ENCODE results near the gene OR10G8. TPM values are rescaled to one million over a fixed set of nuclear protein-coding genes. Genes with fewer than 3 reads are reported as not detected.

OR10G8 gene
- total RNA-seq, 1 experiment from 2014 or later, result not detected

DNA sequence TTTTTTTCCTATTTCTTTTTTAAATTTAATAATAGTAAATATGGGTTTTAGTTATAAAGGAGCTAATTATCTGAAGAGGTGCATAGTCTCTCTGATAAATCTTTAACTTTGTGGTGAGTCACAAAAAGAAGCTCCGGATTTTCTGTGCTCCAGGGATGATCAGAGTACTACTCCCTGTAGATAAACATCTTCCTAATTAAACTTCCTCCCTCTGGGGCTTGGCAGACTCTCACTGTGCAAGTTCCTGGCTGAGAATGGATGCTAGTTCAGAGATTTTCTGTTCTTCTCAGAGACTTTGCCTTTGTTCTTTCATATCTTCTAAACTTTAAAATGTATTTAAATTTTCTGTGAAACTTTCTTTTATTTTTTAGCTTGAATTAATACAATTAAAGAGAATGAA, 14.7 kb downstream of the OR10G8 start, which contains the start of gene OR10G7:
TSS of gene OR10G7 (minus strand) at position 72 of the 400 bp plus-strand sequence. CDS start 2,324 bp downstream, outside the sequence.
- H2AK5ac ChIP-seq (ENCODE audit: insufficient read length, low read length), result no peak within 1 kb of the TSS
- no peak within 1 kb of the TSS for H3K9ac ChIP-seq (ENCODE audit: extremely low read depth, insufficient read length, low read length)
- no peak within 1 kb of the TSS for H4K5ac ChIP-seq (ENCODE audit: insufficient read length, low read depth, low read length)
- peaks cover 1% of the 10 kb centered on the region; the same call in 1 of the 2 replicates for H3K27me3 Mint-ChIP-seq (ENCODE audit: low read depth)
- no peak within 1 kb of the TSS for H2BK15ac ChIP-seq (ENCODE audit: low read depth, low read length)
- TF ChIP-seq, protein P1, sequence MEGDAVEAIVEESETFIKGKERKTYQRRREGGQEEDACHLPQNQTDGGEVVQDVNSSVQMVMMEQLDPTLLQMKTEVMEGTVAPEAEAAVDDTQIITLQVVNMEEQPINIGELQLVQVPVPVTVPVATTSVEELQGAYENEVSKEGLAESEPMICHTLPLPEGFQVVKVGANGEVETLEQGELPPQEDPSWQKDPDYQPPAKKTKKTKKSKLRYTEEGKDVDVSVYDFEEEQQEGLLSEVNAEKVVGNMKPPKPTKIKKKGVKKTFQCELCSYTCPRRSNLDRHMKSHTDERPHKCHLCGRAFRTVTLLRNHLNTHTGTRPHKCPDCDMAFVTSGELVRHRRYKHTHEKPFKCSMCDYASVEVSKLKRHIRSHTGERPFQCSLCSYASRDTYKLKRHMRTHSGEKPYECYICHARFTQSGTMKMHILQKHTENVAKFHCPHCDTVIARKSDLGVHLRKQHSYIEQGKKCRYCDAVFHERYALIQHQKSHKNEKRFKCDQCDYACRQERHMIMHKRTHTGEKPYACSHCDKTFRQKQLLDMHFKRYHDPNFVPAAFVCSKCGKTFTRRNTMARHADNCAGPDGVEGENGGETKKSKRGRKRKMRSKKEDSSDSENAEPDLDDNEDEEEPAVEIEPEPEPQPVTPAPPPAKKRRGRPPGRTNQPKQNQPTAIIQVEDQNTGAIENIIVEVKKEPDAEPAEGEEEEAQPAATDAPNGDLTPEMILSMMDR (conservative IDR thresholded peaks at IDR 0.05), result no peak
- H3K79me1 ChIP-seq (ENCODE audit: insufficient read depth, low read depth, low read length, poor library complexity, severe bottlenecking), result no peaks in the 10 kb centered on the region
- H3K56ac ChIP-seq (ENCODE audit: insufficient read length, low read depth, low read length), result no peak within 1 kb of the TSS
- no peaks in the 10 kb centered on the region for H3K79me2 ChIP-seq (ENCODE audit: insufficient read depth, low read length)
- H3T11ph ChIP-seq (ENCODE audit: low read length), result no peak within 1 kb of the TSS
- no peaks in the 10 kb centered on the region; a peak in 1 of 5 replicates for H3K9me3 Mint-ChIP-seq
- no peak within 1 kb of the TSS for H3K14ac ChIP-seq (ENCODE audit: insufficient read depth, low read length)
- H3K27ac ChIP-seq (ENCODE audit: insufficient read length, low read depth, low read length), result no peak within 1 kb of the TSS
- peak within 1 kb of the TSS in 2 of 3 experiments; percentile 67 to 79; a peak in 2 of 7 replicates for H3K27ac Mint-ChIP-seq
- H4K91ac ChIP-seq (ENCODE audit: insufficient read length, low read depth, low read length), result no peak within 1 kb of the TSS
- H3K36me3 Mint-ChIP-seq (ENCODE audit: insufficient read depth in 1 of 3, low read depth in 3 of 3), result no peaks in the 10 kb centered on the region
- H2BK120ac ChIP-seq (ENCODE audit: low read depth, low read length, poor library complexity, severe bottlenecking), result no peak within 1 kb of the TSS
- no peak within 1 kb of the TSS for H2BK12ac ChIP-seq (ENCODE audit: insufficient read length, low read depth, low read length)
- no peak for DNase-seq
- no peak within 1 kb of the TSS for H2BK5ac ChIP-seq (ENCODE audit: insufficient read length, low read length)
- H3K23ac ChIP-seq (ENCODE audit: insufficient read length, low read depth, low read length), result no peak within 1 kb of the TSS
- H3K23me2 ChIP-seq (ENCODE audit: insufficient read length, low read depth, low read length, poor library complexity, severe bottlenecking), result no peaks in the 10 kb centered on the region
- no peaks in the 10 kb centered on the region for H3K27me3 ChIP-seq (ENCODE audit: insufficient read depth, low read length)
- H3K4ac ChIP-seq (ENCODE audit: low read depth, low read length), result no peak within 1 kb of the TSS
- no peaks in the 10 kb centered on the region for H3K9me3 ChIP-seq (ENCODE audit: control insufficient read depth, low read depth, low read length)
- H2BK20ac ChIP-seq (ENCODE audit: low read depth, low read length, poor library complexity, severe bottlenecking), result no peak within 1 kb of the TSS
- no peak within 1 kb of the TSS for H3K18ac ChIP-seq (ENCODE audit: insufficient read length, low read depth, low read length)
- peaks cover 0 to 8% of the 10 kb centered on the region in 2 experiments; a peak in 2 of 4 replicates for H3K4me1 Mint-ChIP-seq
- no peak within 1 kb of the TSS for H2AFZ ChIP-seq (ENCODE audit: low read length)
- no peaks in the 10 kb centered on the region for H4K20me1 ChIP-seq (ENCODE audit: control insufficient read depth, insufficient read depth, insufficient read length)
- H3K4me1 ChIP-seq (ENCODE audit: insufficient read depth, low read length), result no peaks in the 10 kb centered on the region
- no peak within 1 kb of the TSS for H3K4me2 ChIP-seq (ENCODE audit: insufficient read depth, insufficient read length, low read length)
- H3K4me3 Mint-ChIP-seq, result 0 out of 5 replicates have a peak within 1 kb of the TSS, but pooled peaks of 1 of the 2 experiments have one; percentile 31
- H4K8ac ChIP-seq (replicated peaks; ENCODE audit: insufficient read length, low read depth, low read length), result no peak within 1 kb of the TSS
- no CpG with 5 or more reads among the region's 1 CpG for WGBS (ENCODE audit: extremely low coverage, insufficient read length, low lambda C conversion rate)
